Fibroblast of lung (primary cell): ENCODE measurements around the gene FAM25G.

Experiments
- EZH2 ChIP-seq: IDR thresholded peaks from 2 replicates; pipeline ENCODE4 v1.5.1; 2012; ENCODE audit warnings: low read length, control low read depth, mild to moderate bottlenecking; ENCODE audit errors: missing control alignments
- TF ChIP-seq, protein P1 (sequence below), 2 donors: IDR thresholded peaks in 1 of 2; conservative IDR thresholded peaks in 1 of 2; 1 replicate in 1 of 2; 2 replicates in 1 of 2; pipeline ENCODE4 v1.5.1; 2011 to 2012; ENCODE audit warnings: low read length in 2 of 2, control low read depth in 1 of 2, inconsistent platforms in 1 of 2, low read depth in 1 of 2, mild to moderate bottlenecking in 1 of 2

GRCh38 chr10:47457528-47457820 lies 34.0 kb downstream of the FAM25G start:
- TF ChIP-seq, protein P1, sequence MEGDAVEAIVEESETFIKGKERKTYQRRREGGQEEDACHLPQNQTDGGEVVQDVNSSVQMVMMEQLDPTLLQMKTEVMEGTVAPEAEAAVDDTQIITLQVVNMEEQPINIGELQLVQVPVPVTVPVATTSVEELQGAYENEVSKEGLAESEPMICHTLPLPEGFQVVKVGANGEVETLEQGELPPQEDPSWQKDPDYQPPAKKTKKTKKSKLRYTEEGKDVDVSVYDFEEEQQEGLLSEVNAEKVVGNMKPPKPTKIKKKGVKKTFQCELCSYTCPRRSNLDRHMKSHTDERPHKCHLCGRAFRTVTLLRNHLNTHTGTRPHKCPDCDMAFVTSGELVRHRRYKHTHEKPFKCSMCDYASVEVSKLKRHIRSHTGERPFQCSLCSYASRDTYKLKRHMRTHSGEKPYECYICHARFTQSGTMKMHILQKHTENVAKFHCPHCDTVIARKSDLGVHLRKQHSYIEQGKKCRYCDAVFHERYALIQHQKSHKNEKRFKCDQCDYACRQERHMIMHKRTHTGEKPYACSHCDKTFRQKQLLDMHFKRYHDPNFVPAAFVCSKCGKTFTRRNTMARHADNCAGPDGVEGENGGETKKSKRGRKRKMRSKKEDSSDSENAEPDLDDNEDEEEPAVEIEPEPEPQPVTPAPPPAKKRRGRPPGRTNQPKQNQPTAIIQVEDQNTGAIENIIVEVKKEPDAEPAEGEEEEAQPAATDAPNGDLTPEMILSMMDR (conservative IDR thresholded peaks at IDR 0.05 in 1 of 2, IDR thresholded peaks at IDR 0.05 in 1 of 2; ENCODE audit: low read depth in 1 of 2, low read length in 2 of 2): no peak
- TF ChIP-seq EZH2: no peak
